HG03558 (cell line): ENCODE measurements around the gene RAB3IL1.
"Not testable (repeated sequence)": the region's sequence is repeated elsewhere in the genome, so short reads cannot be mapped to it uniquely, and the experiment has no call there.

ENCODE experiments used
- ATAC-seq: cut with Tn5 transposase; IDR thresholded peaks from one replicate; pipeline ENCODE4 v1.9.1; 2021; ENCODE audit warnings: moderate number of reproducible peaks; ENCODE audit not compliant: unreplicated experiment; ENCODE audit errors: extremely low read depth

Gene RAB3IL1

DNA sequence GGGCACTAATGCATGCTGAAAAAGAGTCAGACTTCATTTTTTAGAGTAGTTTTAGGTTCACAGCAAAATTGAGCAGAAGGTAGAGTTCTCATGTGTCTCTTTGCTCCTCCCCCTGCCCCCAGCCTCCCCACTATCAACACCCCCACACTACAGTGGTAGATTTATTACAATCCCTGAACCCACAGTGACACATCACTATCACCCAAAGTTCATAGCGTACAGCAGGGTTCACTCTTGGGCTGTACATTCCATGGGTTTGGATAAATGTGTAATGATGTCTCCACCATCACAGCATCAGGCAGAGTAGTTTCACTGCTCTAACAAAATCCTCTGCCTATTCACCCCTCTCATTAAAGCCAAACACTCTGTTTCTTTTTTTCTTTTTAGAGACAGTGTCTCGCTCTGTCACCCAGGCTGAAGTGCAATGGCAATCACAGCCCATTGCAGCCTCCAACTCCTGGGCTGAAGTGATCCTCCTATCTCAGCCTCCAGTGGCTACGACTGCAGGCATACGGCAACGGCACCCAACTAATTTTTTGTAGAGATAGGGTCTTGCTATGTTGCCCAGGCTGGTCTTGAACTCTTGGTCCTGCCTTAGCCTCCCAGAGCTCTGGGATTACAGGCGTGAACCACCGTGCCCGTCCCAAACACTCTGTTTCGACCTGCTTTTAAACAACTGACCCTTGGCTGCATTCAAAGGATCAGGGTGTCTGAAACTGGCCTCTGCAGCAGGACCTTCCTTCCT lies 36.9 kb upstream of the RAB3IL1 start:
- no peak for ATAC-seq

DNA sequence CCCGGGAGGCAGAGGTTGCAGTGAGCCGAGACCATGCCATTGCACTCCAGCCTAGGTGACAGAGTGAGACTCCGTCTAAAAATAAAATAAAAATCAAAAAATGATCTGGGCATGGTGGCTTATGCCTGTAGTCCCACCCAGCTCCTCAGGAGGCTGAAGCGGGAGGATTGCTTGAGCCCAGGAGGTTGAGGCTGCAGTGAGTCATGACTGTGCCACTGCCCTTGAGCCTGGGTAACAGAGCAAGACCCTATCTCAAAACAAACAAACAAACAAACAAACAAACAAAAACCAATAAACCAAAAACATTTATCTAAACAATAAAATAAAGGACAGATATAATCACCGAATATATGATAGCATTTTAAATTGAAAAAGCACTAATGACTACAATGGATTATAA lies 36.3 kb upstream of the RAB3IL1 start:
- ATAC-seq = not testable (repeated sequence)

DNA sequence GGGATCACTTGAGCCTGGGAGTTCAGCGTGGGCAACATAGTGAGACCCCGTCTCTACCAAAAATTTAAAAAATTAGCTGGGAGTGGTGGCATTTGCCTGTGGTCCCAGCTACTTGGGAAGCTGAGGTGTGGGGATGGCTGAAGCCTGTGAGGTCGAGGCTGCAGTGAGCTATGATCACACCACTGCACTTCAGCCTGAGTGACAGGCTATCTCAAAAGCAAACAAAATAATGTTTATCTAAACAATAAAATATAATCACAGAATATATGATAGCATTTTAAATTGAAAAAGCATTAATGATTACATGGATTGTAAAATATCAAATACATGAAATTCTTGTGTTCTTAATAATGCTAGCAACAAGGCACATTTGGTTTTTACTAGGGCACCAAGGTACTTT lies 35.5 kb upstream of the RAB3IL1 start:
- ATAC-seq = no peak

DNA sequence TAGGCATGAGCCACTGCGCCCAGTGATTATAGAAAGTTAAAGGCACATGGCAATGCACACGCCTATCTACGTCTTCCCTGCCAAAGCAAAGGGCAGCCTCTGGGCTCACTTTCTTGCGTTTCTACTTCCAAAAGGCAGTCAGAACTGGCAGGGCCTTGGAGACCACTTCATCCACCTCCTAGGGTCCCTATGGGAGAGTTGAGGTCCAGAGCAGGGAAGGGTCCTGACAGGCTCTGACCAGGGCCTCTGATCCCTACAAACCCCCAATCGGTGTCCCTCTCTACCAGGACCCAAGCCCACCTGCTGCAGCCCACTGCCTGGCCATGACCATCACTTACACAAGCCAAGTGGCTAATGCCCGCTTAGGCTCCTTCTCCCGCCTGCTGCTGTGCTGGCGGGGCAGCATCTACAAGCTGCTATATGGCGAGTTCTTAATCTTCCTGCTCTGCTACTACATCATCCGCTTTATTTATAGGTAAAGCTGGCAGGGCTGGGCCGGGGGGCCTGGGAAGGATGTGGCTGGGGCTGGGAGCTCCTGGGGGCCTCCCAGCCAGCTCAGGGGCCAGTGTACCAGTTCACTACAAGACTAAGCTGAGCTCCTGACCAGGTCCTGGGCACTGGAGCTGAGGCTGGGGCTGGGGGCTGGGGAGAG lies 34.2 kb upstream of the RAB3IL1 start:
- no peak for ATAC-seq

DNA sequence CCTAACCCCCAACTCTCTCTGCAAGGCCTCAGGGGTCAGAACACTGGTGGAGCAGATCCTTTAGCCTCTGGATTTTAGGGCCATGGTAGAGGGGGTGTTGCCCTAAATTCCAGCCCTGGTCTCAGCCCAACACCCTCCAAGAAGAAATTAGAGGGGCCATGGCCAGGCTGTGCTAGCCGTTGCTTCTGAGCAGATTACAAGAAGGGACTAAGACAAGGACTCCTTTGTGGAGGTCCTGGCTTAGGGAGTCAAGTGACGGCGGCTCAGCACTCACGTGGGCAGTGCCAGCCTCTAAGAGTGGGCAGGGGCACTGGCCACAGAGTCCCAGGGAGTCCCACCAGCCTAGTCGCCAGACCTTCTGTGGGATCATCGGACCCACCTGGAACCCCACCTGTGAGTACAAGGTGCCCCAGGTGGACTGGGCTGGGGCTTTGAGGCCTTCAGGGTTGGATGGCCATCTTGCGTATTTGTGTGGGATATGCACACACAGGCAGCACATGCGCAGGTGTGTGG lies 32.7 kb upstream of the RAB3IL1 start, which contains the start of gene BEST1:
Gene BEST1 (plus strand): TSS at position 317 of the 513 bp plus-strand sequence. CDS start 1,456 bp downstream, outside the sequence.
- no peak for ATAC-seq

DNA sequence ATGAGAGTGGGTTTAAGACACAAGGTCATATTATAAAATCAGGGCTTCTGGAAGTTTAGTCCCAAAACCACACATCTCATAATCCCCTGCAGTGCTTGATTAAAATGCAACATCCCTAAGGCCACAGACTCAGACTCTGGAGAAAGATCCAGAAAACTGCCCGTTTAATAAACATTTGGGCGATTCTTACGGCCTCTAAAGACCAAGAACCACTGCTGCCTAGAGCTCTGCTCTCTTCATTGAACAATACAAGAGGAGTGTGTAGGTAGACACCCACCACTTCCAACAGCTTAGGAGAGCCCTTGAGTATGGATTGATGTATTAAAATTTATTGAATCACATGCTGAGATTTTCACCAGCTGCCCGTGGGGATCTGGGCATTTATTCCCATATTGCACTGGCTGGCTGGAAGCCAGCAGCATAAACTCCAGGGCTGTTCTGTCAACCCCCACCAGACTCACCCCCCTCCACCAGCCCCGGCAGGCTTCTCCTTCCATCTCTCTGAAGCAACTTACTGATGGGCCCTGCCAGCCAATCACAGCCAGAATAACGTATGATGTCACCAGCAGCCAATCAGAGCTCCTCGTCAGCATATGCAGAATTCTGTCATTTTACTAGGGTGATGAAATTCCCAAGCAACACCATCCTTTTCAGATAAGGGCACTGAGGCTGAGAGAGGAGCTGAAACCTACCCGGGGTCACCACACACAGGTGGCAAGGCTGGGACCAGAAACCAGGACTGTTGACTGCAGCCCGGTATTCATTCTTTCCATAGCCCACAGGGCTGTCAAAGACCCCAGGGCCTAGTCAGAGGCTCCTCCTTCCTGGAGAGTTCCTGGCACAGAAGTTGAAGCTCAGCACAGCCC lies 32.0 kb upstream of the RAB3IL1 start:
- ATAC-seq = no peak

DNA sequence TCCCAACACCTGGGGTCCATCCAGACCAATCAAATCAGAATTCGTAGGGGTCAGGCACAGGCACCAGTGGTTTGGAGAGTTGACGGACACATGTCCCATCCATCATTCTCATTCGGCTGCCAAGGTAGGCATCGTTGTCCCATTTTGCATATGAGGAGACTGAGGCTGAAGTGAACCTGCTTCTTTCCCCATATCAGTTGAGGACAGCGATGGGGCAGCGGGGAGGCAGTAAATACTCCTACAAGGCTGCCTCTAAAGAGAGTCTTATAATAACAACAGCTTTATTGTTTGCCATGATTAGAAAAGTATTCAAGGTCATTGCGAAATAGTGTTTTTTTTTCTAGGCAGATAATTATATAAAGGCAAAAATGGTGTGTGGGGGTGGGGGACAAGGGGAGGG lies 31.1 kb upstream of the RAB3IL1 start:
- no peak for ATAC-seq

DNA sequence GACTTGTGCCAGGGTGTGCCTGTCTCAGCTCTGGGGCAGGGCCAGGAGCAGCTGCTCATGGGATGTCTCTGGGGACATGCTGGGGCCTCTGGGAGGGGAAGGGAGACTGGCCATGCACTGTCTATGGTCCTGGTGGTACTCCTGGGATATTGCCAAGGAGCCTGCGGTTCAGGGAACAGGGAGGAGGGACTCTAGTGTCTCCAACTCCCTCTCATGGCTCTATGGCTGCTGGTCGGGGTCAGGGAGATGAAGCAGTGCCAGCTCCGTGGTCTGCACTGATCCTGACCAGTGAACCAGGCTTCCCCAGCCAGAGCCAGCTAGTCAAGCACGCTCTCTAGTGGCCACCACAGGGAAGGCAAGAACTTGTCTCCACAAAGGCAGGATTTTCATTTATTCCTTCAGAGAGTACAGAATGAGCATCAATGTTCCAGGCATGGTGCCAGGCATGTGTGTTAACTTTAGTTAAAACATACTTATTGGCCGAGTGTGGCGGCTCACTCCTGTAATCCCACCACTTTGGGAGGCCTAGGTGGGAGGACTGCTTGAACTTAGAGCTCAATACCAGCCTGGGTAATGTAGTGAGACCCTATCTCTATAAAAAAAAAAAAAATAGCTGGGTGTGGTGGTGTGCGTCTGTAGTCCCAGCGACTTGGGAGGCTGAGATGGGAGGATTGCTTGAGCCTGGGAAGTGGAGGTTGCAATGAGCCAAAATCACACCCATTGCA lies 30.3 kb upstream of the RAB3IL1 start:
- no peak for ATAC-seq

DNA sequence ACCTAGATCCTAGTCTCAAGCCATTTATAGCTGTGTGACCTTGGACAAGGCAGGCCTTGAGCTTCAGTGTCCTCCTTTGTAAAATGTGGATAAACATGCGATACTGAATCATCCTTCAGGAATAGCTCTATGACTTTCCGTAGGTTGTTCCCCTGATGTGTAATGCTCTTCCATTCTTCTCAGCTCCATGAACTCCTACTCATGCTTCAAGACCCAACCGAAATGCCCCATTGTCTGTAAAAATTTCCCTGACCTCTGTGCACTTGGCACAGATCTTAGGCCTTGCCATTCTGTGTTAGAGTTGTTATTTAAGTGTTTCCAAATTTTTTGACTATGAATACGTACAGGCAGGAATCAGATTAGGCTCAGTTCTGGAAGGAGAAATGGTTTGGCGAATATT lies 29.5 kb upstream of the RAB3IL1 start:
- ATAC-seq = no peak

DNA sequence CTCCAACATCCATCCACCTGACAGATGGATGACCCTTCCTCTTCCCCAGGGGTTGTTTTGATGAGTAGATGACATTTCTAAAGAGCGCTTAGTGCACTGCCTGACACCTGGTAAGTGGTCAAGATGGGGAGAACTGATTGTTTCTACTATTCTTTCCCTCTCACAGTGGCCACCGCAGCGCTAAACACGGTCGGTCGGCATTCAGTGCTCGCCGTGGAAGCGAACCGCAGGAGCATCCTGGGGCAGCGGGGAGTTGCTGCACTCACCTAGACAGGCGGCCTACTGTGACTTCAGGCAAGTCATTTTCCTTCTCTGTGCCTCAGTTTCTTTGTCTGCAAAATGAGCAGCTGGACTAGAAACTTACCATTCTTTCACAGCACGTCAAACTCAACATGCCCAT lies 27.8 kb upstream of the RAB3IL1 start:
- no peak for ATAC-seq

DNA sequence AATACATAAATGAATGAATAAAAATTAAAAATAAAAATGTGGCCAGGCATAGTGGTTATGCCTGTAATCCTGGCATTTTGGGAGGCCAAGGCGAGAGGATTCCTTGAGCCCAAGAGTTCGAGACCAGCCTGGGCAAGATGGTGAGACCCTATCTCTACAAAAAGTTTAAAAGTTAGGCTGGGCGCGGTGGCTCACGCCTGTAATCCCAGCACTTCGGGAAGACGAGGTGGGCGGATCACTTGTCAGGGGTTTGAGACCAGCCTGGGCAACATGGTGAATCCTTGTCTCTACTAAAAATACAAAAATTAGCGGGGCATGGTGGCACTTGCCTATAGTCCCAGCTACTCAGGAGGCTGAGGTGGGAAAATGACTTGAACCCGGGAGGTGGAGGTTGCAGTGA lies 23.1 kb upstream of the RAB3IL1 start:
- ATAC-seq = no peak

DNA sequence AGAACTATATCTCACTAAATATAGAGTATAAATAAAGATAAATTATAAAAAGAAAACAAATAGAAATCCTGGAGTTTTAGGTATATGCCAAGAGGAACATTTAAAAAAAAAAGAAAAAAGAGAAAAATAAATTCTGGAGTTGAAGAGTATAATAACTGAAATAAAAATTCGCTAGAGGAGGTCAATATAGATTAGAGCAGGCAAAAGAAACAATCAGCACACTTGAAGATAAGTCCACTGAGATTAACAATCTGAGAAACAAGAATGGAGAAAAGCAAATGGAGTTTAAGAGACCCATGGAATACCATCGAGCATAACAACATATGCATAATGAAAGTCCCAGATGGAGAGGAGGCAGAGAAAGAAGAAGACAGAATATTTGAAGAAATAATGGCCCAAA lies 18.5 kb upstream of the RAB3IL1 start:
- ATAC-seq = no peak

DNA sequence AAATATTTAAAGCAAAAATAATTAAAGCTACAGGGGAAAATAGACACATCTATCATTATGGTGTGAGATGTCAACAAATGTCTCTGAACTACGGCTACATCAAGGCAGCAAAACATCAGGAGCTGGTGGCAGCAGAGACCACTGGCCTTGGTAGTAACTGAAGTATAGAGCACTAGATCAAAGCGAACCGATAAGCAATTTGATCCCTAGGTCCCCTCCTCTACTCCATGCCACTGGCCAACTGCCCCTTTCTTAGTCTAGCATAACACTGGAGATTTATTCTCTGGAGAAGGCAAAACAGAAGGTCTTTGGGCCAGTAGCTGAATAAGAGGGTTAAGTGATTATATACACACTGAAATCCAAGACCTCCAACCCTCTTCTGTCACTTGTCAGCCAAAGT lies 13.6 kb upstream of the RAB3IL1 start:
- ATAC-seq = no peak

DNA sequence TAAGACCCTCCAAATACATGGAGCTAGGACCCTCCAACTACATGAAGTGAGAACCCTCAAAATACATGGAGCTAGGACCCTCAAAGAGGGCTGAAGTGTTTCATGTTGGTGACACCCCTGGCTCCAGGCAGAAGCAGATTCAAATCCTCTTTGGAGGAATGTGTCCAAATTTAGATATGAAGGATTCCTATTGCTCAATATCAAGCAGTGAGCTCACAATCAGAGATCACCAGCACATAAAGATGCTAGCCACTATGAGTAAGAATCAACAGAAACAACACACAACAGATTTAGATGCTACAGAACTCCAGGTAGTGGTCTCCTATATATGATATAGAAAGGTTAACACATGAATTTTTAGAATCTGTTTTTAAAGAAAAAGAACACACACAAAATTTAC lies 11.2 kb upstream of the RAB3IL1 start:
- no peak for ATAC-seq

DNA sequence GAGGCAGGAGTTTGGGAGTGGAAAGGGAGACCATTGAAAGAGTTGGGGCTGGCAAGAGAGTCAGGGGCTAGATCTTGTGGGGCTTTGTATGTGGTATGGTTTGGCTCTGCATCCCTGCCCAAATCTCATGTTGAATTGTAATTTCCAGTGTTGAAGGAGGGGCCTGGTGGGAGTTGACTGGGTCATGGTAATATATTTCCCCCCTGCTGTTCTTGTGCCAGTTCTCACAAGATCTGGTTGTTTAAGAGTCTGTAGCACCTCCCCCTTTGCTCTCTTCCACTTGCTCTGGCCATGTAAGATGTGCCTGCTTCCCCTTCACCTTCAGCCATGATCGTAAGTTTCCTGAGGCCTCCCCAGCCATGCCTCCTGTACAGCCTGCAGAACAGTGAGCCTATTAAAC lies 10.1 kb upstream of the RAB3IL1 start:
- no peak for ATAC-seq

DNA sequence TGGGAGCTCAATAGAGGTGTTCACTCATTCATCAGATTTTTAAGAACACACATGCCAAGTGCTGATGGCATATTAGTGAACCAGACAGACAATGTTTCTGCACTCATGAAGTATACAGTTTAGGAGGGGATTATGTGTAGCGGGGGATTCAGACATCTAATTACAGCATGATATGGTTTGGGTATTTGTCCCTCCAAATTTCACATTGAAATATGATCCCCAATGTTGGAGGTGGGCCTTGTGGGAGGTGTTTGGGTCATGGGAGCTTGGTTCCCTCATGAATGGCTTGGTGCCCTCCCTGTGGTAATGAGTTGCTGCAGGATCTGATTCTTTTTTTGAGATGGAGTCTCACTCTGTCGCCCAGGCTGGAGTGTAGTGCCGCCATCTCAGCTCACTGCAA lies 8.9 kb upstream of the RAB3IL1 start:
- no peak for ATAC-seq

DNA sequence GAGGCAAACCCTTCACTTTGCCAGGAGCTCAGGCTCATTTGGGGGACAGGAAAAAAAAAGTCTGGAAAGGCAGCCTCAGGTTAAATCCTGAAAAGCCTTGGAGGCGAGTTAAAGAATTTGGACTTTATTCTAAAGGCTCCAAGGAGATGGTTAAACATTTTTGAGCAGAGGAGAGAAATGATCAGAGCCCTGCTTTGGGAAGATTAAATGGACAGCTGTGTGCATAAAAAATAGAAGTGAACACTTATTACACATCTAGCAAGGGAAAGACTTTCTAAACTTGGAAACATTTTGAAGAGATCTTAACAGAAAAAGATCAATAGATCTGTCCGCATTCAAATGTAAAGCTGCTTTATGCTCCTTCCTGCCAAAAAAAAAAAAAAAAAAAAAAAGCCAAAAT lies 8.4 kb upstream of the RAB3IL1 start:
- ATAC-seq = no peak

DNA sequence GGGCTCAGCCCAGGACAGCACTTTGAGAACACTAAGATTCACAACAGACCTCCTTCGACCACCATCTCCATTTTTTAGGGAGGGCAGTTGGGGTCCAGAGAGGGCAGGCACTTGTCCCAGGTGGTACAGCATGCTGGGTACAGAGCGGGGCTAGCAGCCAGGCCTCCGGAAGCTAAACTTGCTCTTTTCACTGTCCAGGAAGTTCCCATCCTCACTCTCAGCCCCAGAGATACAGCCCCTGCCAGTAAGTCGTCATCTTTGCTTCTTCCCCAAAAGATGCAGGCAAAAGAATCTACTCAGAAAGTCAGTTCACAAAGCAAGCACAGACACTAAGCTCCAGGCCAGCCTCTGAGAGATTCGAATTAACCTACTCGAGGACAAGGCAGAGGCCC lies 6.7 kb upstream of the RAB3IL1 start:
- ATAC-seq = no peak

DNA sequence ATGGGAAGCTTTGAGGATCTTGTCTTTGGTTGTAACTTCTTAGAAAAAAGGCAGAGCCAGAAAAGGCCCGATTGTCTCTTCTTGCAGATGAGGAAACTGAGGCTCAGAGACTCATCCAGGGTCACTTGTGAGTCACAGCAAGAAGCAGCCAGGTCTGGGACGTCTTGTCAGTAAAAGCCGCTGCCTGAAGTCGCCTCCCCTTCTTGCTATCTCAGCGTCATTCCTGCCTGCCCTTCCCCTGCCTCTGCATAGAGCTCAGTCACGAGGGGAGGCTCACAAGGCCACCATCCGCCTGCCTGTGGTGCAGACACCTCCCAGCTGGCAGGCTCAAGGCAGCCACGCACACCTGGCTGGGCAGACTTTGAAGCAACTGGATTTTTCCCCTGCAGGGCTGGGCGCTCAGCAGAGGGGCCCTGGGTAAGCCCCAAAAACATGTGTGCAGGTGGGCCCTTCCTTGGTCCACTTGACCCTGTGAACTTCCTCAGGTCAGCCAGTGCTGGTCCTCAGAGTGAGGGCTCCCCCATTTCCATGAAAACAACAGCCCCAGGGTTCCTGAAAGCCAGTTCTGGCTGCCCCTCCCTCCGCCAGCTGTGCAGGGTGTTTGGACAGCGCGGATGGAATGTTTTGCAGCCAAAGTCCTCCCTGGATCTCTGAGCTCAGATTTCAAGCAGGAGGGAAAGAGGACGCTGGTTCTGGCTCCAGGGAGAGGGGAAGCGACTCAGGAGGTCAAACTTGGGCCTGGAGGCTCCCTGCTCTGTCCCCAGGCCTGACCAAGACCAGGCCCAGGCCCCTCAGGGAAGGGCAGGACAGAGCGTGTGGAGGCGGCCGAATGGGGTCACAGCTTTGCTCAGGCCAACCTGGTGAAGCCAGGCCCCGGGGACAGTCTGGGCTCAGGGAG lies 6.0 kb upstream of the RAB3IL1 start:
- no peak for ATAC-seq
